ENCODE data around the gene LRRC71. TPM values are rescaled to one million over a fixed set of nuclear protein-coding genes. Genes with fewer than 3 reads are reported as not detected.

LRRC71 gene
- total and polyA plus RNA-seq, 2 experiments from 2014 or later, result 0.32 TPM; not detected in 1

- DNase-seq, result no peak
- no peaks in the 10 kb centered on the region for H4K20me1 ChIP-seq (ENCODE audit: insufficient read depth)
- H3K4me2 ChIP-seq (ENCODE audit: unreplicated experiment), result no peak overlapping the region
- in situ Hi-C loops (cut with MboI), result no loop called here
- 0 out of 2 replicates have a peak, but pooled peaks cover 5% of the 10 kb centered on the region for H3K27me3 ChIP-seq (replicated peaks; ENCODE audit: insufficient read depth)
- TF ChIP-seq EZH2 (IDR thresholded peaks at IDR 0.05; ENCODE audit: insufficient read depth, poor library complexity, severe bottlenecking), result no peak
- no peak for TF ChIP-seq EZH2phosphoT487 (IDR thresholded peaks at IDR 0.05; ENCODE audit: insufficient read depth, low read depth)
- no peaks in the 10 kb centered on the region for H3K9me2 ChIP-seq (ENCODE audit: insufficient read depth)
- no peak overlapping the region for H2AFZ ChIP-seq
- H3K36me3 ChIP-seq (ENCODE audit: low read depth), result no peaks in the 10 kb centered on the region
- 58 to 59% methylated on average over 4 to 5 of the region's 5 CpGs for WGBS, 2 experiments (ENCODE audit: low coverage in 1 of 2, low lambda C conversion rate in 2 of 2, missing lambda C conversion rate in 2 of 2)
- no peaks in the 10 kb centered on the region for H3K79me2 ChIP-seq (ENCODE audit: insufficient read depth)
- H3K4me1 ChIP-seq (ENCODE audit: insufficient read depth), result peaks cover 10% of the 10 kb centered on the region
- H3K4me3 ChIP-seq, result no peak overlapping the region
- H3F3A ChIP-seq (ENCODE audit: insufficient read depth), result peaks cover 12% of the 10 kb centered on the region
- H3K9ac ChIP-seq, result no peak overlapping the region
- no peaks in the 10 kb centered on the region for H3K9me3 ChIP-seq (ENCODE audit: low read depth)
- H3K27ac ChIP-seq, result no peak overlapping the region
Observed at GRCh38 chr1:156875341-156875615, 45.2 kb upstream of the LRRC71 start.

DNA sequence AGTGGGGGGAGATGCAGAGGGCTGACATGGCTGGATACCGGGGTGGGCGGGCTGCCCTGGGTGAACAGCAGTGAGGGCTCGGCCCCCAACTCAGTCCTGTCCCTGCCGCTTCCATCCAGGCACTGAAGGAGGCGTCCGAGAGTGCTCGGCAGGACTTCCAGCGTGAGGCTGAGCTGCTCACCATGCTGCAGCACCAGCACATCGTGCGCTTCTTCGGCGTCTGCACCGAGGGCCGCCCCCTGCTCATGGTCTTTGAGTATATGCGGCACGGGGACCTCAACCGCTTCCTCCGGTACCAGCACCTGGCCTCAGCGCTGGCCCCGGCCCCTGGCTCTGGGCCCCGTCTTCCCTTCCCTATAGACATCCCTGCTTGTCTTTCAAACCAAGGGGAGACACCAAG lies 44.2 kb upstream of the LRRC71 start:
- peak; percentile 34 for DNase-seq
- in situ Hi-C loops (cut with MboI), result no loop called here
- H3K9me3 ChIP-seq (ENCODE audit: low read depth), result no peaks in the 10 kb centered on the region
- no peak overlapping the region for H3K4me3 ChIP-seq
- peaks cover 2% of the 10 kb centered on the region for H3F3A ChIP-seq (ENCODE audit: insufficient read depth)
- 0 out of 2 replicates have a peak, but pooled peaks cover 2% of the 10 kb centered on the region for H3K4me1 ChIP-seq (ENCODE audit: insufficient read depth)
- H3K4me2 ChIP-seq (ENCODE audit: unreplicated experiment), result no peak overlapping the region
- H3K79me2 ChIP-seq (ENCODE audit: insufficient read depth), result no peaks in the 10 kb centered on the region
- TF ChIP-seq EZH2phosphoT487 (IDR thresholded peaks at IDR 0.05; ENCODE audit: insufficient read depth, low read depth) (no peak), EZH2 (IDR thresholded peaks at IDR 0.05; ENCODE audit: insufficient read depth, poor library complexity, severe bottlenecking) (no peak)
- no peak overlapping the region for H3K27ac ChIP-seq
- no peaks in the 10 kb centered on the region for H4K20me1 ChIP-seq (ENCODE audit: insufficient read depth)
- peaks cover 12% of the 10 kb centered on the region; the same call in 1 of the 2 replicates for H3K27me3 ChIP-seq (replicated peaks; ENCODE audit: insufficient read depth)
- 34% methylated on average over 14 to 19 of the region's 21 CpGs for WGBS, 2 experiments (ENCODE audit: low coverage in 1 of 2, low lambda C conversion rate in 2 of 2, missing lambda C conversion rate in 2 of 2)
- H3K36me3 ChIP-seq (ENCODE audit: low read depth), result no peaks in the 10 kb centered on the region
- no peak overlapping the region for H3K9ac ChIP-seq
- H3K9me2 ChIP-seq (ENCODE audit: insufficient read depth), result no peaks in the 10 kb centered on the region
- H2AFZ ChIP-seq, result no peak overlapping the region

GRCh38 chr1:156877433-156878170 lies 42.8 kb upstream of the LRRC71 start:
- no peaks in the 10 kb centered on the region for H4K20me1 ChIP-seq (ENCODE audit: insufficient read depth)
- H3K79me2 ChIP-seq (ENCODE audit: insufficient read depth), result no peaks in the 10 kb centered on the region
- no peak overlapping the region for H2AFZ ChIP-seq
- H3K4me3 ChIP-seq, result no peak overlapping the region
- H3K9me3 ChIP-seq (ENCODE audit: low read depth), result no peaks in the 10 kb centered on the region
- no peak overlapping the region for H3K4me2 ChIP-seq (ENCODE audit: unreplicated experiment)
- no peaks in the 10 kb centered on the region for H3K36me3 ChIP-seq (ENCODE audit: low read depth)
- H3K9ac ChIP-seq, result no peak overlapping the region
- WGBS, 2 experiments (ENCODE audit: low coverage in 1 of 2, low lambda C conversion rate in 2 of 2, missing lambda C conversion rate in 2 of 2), result 78% methylated on average over 5 of the region's 5 CpGs
- no peaks in the 10 kb centered on the region for H3K4me1 ChIP-seq (ENCODE audit: insufficient read depth)
- TF ChIP-seq EZH2phosphoT487 (IDR thresholded peaks at IDR 0.05; ENCODE audit: insufficient read depth, low read depth), result no peak
- TF ChIP-seq EZH2 (IDR thresholded peaks at IDR 0.05; ENCODE audit: insufficient read depth, poor library complexity, severe bottlenecking), result no peak
- peak; percentile 23 for DNase-seq
- H3K27ac ChIP-seq, result no peak overlapping the region
- H3K9me2 ChIP-seq (ENCODE audit: insufficient read depth), result no peaks in the 10 kb centered on the region
- no peaks in the 10 kb centered on the region for H3F3A ChIP-seq (ENCODE audit: insufficient read depth)
- in situ Hi-C loops (cut with MboI), result no loop called here
- peaks cover 19% of the 10 kb centered on the region; the same call in 1 of the 2 replicates for H3K27me3 ChIP-seq (replicated peaks; ENCODE audit: insufficient read depth)

GRCh38 chr1:156879876-156880275 lies 40.6 kb upstream of the LRRC71 start:
- 68 to 73% methylated on average over 19 to 21 of the region's 21 CpGs for WGBS, 2 experiments (ENCODE audit: low coverage in 1 of 2, low lambda C conversion rate in 2 of 2, missing lambda C conversion rate in 2 of 2)
- in situ Hi-C loops (cut with MboI), result loop anchor here (10.0 kb wide), 1 partner anchor 85 kb away; no protein-coding TSS in a partner anchor
- peaks cover 19% of the 10 kb centered on the region; the same call in 1 of the 2 replicates for H3K27me3 ChIP-seq (replicated peaks; ENCODE audit: insufficient read depth)

More at GRCh38 chr1:156879876-156880275, 40.6 kb upstream of the LRRC71 start:
- Histone ChIP-seq H3K27ac (no peak overlapping the region), H3K9me3 (ENCODE audit: low read depth) (no peaks in the 10 kb centered on the region), H2AFZ (no peak overlapping the region), H3K79me2 (ENCODE audit: insufficient read depth) (no peaks in the 10 kb centered on the region), H3K9me2 (ENCODE audit: insufficient read depth) (no peaks in the 10 kb centered on the region), H3K4me3 (no peak overlapping the region), H3K4me2 (ENCODE audit: unreplicated experiment) (no peak overlapping the region), H3K9ac (no peak overlapping the region), H3F3A (ENCODE audit: insufficient read depth) (no peaks in the 10 kb centered on the region), H4K20me1 (ENCODE audit: insufficient read depth) (no peaks in the 10 kb centered on the region), H3K4me1 (ENCODE audit: insufficient read depth) (no peaks in the 10 kb centered on the region), H3K36me3 (ENCODE audit: low read depth) (no peaks in the 10 kb centered on the region)
- no peak for TF ChIP-seq EZH2 (IDR thresholded peaks at IDR 0.05; ENCODE audit: insufficient read depth, poor library complexity, severe bottlenecking)
- TF ChIP-seq EZH2phosphoT487 (IDR thresholded peaks at IDR 0.05; ENCODE audit: insufficient read depth, low read depth), result no peak
- no peak for DNase-seq
